SU-DHL-6 (cell line): ENCODE results near the gene HOXC12.

ENCODE experiments used
- H2AFZ ChIP-seq: fragments of 200-600 bp; sonication (generic); 2 replicates; pipeline ENCODE4 v1.6.1; 2014; ENCODE audit warnings: low read depth, mild to moderate bottlenecking, moderate library complexity, mixed read lengths, antibody characterized with exemption, low read length; ENCODE audit not compliant: severe bottlenecking
- H3F3A ChIP-seq: fragments of 200-600 bp; shearing (Covaris generic); 2 replicates; pipeline ENCODE4 v1.6.0; 2016; ENCODE audit warnings: antibody characterized with exemption, mild to moderate bottlenecking; ENCODE audit not compliant: insufficient read depth
- H3K27ac ChIP-seq: fragments of 200-600 bp; sonication (generic); 2 replicates; pipeline ENCODE4 v1.5.1; 2016; ENCODE audit warnings: low read depth, mild to moderate bottlenecking, low read length, moderate library complexity, mixed read lengths
- H3K27me3 ChIP-seq: fragments of 200-600 bp; sonication (generic), shearing (Covaris generic); 2 replicates; pipeline ENCODE4 v1.6.0; 2014; ENCODE audit warnings: mild to moderate bottlenecking, low read length
- H3K36me3 ChIP-seq: fragments of 200-600 bp; sonication (generic); 2 replicates; pipeline ENCODE4 v1.6.1; 2014; ENCODE audit warnings: mild to moderate bottlenecking, low read length, mixed read lengths
- H3K4me2 ChIP-seq: fragments of 300-600, 200-600 bp; shearing (Covaris generic), sonication (generic); 2 replicates; pipeline ENCODE4 v1.6.0; 2014; ENCODE audit warnings: low read length, low read depth, mild to moderate bottlenecking; ENCODE audit not compliant: poor library complexity, severe bottlenecking
- H3K4me3 ChIP-seq: fragments of 200-600 bp; sonication (generic); 2 replicates; pipeline ENCODE4 v1.5.1; 2014; ENCODE audit warnings: antibody characterized with exemption, low read length, mild to moderate bottlenecking, mixed read lengths; ENCODE audit not compliant: insufficient read depth, poor library complexity, severe bottlenecking
- H3K79me2 ChIP-seq: fragments of 200-600 bp; sonication (generic); 2 replicates; pipeline ENCODE4 v1.6.1; 2014; ENCODE audit warnings: mild to moderate bottlenecking, low read length, moderate library complexity; ENCODE audit not compliant: insufficient read depth
- H3K9ac ChIP-seq: fragments of 200-600 bp; sonication (generic); 2 replicates; pipeline ENCODE4 v1.7.0; 2014; ENCODE audit warnings: mild to moderate bottlenecking, low read length
- H3K9me2 ChIP-seq: fragments of 200-600 bp; sonication (generic); replicated peaks from 2 replicates; pipeline ENCODE4 v1.6.1; 2014; ENCODE audit warnings: low read length; ENCODE audit not compliant: insufficient read depth
- H3K9me3 ChIP-seq: fragments of 200-600 bp; sonication (generic); 2 replicates; pipeline ENCODE4 v1.6.1; 2014; ENCODE audit warnings: low read length, mixed read lengths; ENCODE audit not compliant: insufficient read depth
- H4K20me1 ChIP-seq: fragments of 200-600 bp; sonication (generic); 2 replicates; pipeline ENCODE4 v1.6.1; 2014; ENCODE audit warnings: low read depth, mild to moderate bottlenecking, antibody characterized with exemption, low read length, moderate library complexity, mixed read lengths
- CTCF ChIP-seq: fragments of 200-600 bp; sonication (generic); IDR thresholded peaks from one replicate; pipeline ENCODE4 v1.5.1; 2017; ENCODE audit warnings: antibody characterized with exemption, mild to moderate bottlenecking, low read length, moderate library complexity; ENCODE audit not compliant: insufficient read depth, poor library complexity, severe bottlenecking
- EZH2phosphoT487 ChIP-seq: fragments of 200-600 bp; sonication (generic), shearing (Covaris generic); conservative IDR thresholded peaks from 2 replicates; pipeline ENCODE4 v1.6.1; 2018; ENCODE audit warnings: mild to moderate bottlenecking, antibody characterized with exemption, low read length, moderate library complexity, mixed read lengths

HOXC12 gene

GRCh38 chr12:53975479-53976152 is 20.9 kb downstream of the HOXC12 start:
- no peaks in the 10 kb centered on the region for H3K79me2 ChIP-seq
- no peaks in the 10 kb centered on the region for H3F3A ChIP-seq
- no peaks in the 10 kb centered on the region for H3K27me3 ChIP-seq
- no peak overlapping the region for H3K4me3 ChIP-seq
- H3K9me3 ChIP-seq = no peaks in the 10 kb centered on the region
- no peaks in the 10 kb centered on the region for H4K20me1 ChIP-seq
- no peak overlapping the region for H2AFZ ChIP-seq
- TF ChIP-seq EZH2phosphoT487 (no peak), CTCF (no peak)
- H3K9me2 ChIP-seq = no peaks in the 10 kb centered on the region
- no peak overlapping the region for H3K9ac ChIP-seq
- H3K36me3 ChIP-seq = no peaks in the 10 kb centered on the region
- no peak overlapping the region for H3K4me2 ChIP-seq
- H3K27ac ChIP-seq = no peak overlapping the region

GRCh38 chr12:53976172-53976822 is 21.6 kb downstream of the HOXC12 start:
- no peaks in the 10 kb centered on the region for H3K9me3 ChIP-seq
- H3F3A ChIP-seq = no peaks in the 10 kb centered on the region
- H3K36me3 ChIP-seq = no peaks in the 10 kb centered on the region
- H4K20me1 ChIP-seq = no peaks in the 10 kb centered on the region
- no peaks in the 10 kb centered on the region for H3K9me2 ChIP-seq
- no peaks in the 10 kb centered on the region for H3K79me2 ChIP-seq
- H3K27me3 ChIP-seq = no peaks in the 10 kb centered on the region
- H3K9ac ChIP-seq = no peak overlapping the region
- H3K4me3 ChIP-seq = no peak overlapping the region
- no peak overlapping the region for H3K4me2 ChIP-seq
- no peak overlapping the region for H3K27ac ChIP-seq
- no peak overlapping the region for H2AFZ ChIP-seq
- TF ChIP-seq EZH2phosphoT487 = no peak

- no peak overlapping the region for H2AFZ ChIP-seq
- no peaks in the 10 kb centered on the region for H3K9me2 ChIP-seq
- H3K79me2 ChIP-seq = no peaks in the 10 kb centered on the region
- H3K4me3 ChIP-seq = no peak overlapping the region
- no peaks in the 10 kb centered on the region for H3K9me3 ChIP-seq
- no peak overlapping the region for H3K27ac ChIP-seq
- H4K20me1 ChIP-seq = no peaks in the 10 kb centered on the region
- no peak overlapping the region for H3K4me2 ChIP-seq
- H3K36me3 ChIP-seq = no peaks in the 10 kb centered on the region
- H3F3A ChIP-seq = no peaks in the 10 kb centered on the region
- H3K27me3 ChIP-seq = no peaks in the 10 kb centered on the region
- TF ChIP-seq CTCF (no peak), EZH2phosphoT487 (no peak)
- no peak overlapping the region for H3K9ac ChIP-seq
These were observed 22.3 kb downstream of the HOXC12 start for GRCh38 chr12:53976823-53977595.
